NB4 (cell line): ENCODE data around the gene MTHFD2L.

ENCODE experiments used
- DNase-seq: peaks from one replicate; pipeline ENCODE4 v3.0.0; 2010; ENCODE audit warnings: low read depth
- H3K4me3 ChIP-seq: one replicate; pipeline ENCODE4 v1.5.1; 2011; ENCODE audit warnings: mild to moderate bottlenecking, low read depth, low read length, moderate library complexity
- CTCF ChIP-seq: IDR thresholded peaks from one replicate; pipeline ENCODE4 v1.5.1; 2012; ENCODE audit warnings: low read depth, low read length
- MAX ChIP-seq: IDR thresholded peaks from 2 replicates; pipeline ENCODE4 v1.6.1; 2011; ENCODE audit warnings: low read depth, low read length
- MYC ChIP-seq: IDR thresholded peaks from 2 replicates; pipeline ENCODE4 v1.6.1; 2011; ENCODE audit warnings: low read depth, low read length
- POLR2A ChIP-seq: IDR thresholded peaks from 2 replicates; pipeline ENCODE4 v1.6.1; 2011; ENCODE audit warnings: mild to moderate bottlenecking; ENCODE audit not compliant: insufficient read length; ENCODE audit errors: extremely low read depth

MTHFD2L gene

GRCh38 chr4:74111306-74111975, 46.5 kb upstream of the MTHFD2L start:
- no peak for DNase-seq
- TF ChIP-seq MAX (no peak), POLR2A (no peak), CTCF (no peak), MYC (no peak)
- H3K4me3 ChIP-seq, result no peak overlapping the region

- TF ChIP-seq MAX (no peak), POLR2A (no peak), MYC (no peak), CTCF (no peak)
- DNase-seq, result no peak
- H3K4me3 ChIP-seq, result no peak overlapping the region
Observed at GRCh38 chr4:74111990-74112389, 45.9 kb upstream of the MTHFD2L start.

GRCh38 chr4:74112399-74113105, 45.4 kb upstream of the MTHFD2L start:
- DNase-seq, result no peak
- TF ChIP-seq CTCF (no peak), POLR2A (no peak), MYC (no peak), MAX (no peak)
- H3K4me3 ChIP-seq, result no peak overlapping the region

- DNase-seq, result no peak
- TF ChIP-seq CTCF (no peak), MYC (no peak), POLR2A (no peak), MAX (no peak)
- no peak overlapping the region for H3K4me3 ChIP-seq
Observed at GRCh38 chr4:74114234-74114633, 43.7 kb upstream of the MTHFD2L start.

- no peak for DNase-seq
- TF ChIP-seq CTCF (no peak), POLR2A (no peak), MAX (no peak), MYC (no peak)
- H3K4me3 ChIP-seq, result no peak overlapping the region
Observed at GRCh38 chr4:74117024-74117534, 40.8 kb upstream of the MTHFD2L start.
